Measurements from ENCODE around the gene TNC.

Gene TNC

DNA sequence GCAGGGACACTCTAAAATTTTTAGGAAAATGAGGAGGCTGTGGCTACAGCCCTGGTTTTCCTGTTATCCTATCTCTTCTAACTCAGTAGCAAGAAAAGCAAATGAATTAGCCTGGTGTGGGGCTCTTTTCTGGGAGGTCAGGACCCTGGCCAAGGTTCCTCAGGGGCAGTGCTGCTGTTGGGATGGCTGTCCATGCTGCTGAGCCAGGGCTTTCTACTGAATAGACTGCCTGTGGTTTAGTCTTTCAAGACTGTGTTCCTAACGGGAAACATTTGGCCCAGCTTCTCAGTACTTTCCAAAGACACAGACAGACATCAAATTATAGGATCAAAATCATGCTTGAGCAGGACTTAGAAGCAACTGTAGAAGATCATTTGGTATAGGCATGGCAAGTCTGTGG lies 18.1 kb downstream of the TNC start:
- no peak for DNase-seq (ENCODE audit: low read depth)

GRCh38 chr9:115098226-115098965 lies 19.6 kb downstream of the TNC start:
- DNase-seq (ENCODE audit: low read depth) = no peak

DNA sequence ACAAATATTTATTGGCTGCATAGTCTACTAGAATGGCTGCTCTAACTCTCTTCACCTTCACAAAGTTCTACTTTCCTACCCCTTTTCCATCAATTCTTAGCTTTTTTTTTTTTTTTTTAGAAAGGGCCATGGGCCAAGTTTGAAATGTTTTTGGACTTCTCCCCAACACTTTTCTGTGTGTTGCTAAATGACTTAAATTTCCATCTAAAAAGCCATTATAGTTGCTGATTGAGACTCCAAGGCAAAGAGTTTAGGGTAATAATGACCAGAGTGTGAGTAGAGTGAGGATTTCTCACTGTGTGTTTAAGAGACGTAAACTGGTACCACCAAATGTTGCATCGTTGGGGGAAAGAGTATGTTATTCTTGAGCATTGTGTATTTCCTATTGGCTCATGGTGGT lies 24.4 kb downstream of the TNC start:
- DNase-seq (ENCODE audit: low read depth) = no peak

DNA sequence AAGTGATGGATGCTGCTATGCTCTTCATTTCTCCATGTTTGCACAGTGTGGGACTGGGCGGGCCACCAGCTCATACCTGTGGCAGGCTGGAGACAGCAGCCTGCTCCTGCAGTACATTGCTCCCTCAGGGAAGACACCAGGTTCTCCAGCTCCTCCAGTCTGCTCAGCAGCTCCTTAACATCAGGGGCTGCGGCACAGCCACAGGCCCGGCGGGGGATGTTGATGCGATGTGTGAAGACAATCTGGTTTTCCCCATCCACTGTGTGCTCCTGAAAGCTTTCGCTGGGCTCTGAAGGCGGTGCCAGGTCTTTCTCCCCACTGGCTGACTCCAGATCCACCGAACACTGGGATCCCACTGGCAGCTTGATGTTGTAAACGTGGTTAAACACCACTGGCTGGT lies 27.5 kb downstream of the TNC start:
- no peak for DNase-seq (ENCODE audit: low read depth)

- DNase-seq (ENCODE audit: low read depth) = no peak
These were observed 29.1 kb downstream of the TNC start for GRCh38 chr9:115088860-115089259.

DNA sequence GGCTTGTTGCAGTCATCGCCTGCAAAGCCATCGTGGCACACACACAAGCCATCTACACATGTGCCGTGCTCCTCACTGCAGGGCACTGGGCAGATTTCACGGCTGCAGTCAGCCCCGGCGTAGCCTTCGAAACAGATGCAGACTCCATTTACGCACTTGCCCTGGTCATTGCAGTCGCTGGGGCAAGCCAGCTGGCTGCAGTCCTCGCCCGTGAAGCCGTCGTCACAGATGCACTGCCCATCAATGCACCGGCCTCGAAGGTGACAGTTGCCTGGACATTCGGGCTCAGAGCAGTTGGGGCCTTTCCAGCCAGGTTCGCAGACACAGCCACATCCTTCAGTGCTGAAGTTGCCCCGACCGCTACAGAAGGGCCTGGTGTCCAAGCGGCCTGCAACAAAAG lies 31.1 kb downstream of the TNC start:
- no peak for DNase-seq (ENCODE audit: low read depth)

DNA sequence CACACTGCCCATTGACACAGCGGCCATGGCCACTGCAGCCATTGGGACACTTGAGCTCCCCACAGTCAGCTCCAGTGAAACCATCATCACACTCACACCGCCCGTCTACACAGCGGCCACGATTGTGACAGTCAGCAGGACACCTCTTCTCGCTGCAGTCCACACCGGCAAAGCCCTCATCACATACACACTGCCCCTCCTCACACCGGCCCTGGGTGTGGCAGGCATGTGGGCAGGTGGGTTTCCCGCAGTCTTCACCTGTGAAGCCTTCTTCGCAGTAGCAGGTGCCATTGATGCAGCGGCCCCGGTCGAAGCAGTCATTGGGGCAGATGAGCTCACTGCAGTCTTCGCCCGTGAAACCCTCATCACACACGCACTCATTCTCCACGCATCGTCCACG lies 31.5 kb downstream of the TNC start:
- DNase-seq (ENCODE audit: low read depth) = no peak

- no peak for DNase-seq (ENCODE audit: low read depth)
These were observed 32.1 kb downstream of the TNC start for GRCh38 chr9:115085773-115086377.

GRCh38 chr9:115084709-115085108 lies 33.2 kb downstream of the TNC start:
- no peak for DNase-seq (ENCODE audit: low read depth)

DNA sequence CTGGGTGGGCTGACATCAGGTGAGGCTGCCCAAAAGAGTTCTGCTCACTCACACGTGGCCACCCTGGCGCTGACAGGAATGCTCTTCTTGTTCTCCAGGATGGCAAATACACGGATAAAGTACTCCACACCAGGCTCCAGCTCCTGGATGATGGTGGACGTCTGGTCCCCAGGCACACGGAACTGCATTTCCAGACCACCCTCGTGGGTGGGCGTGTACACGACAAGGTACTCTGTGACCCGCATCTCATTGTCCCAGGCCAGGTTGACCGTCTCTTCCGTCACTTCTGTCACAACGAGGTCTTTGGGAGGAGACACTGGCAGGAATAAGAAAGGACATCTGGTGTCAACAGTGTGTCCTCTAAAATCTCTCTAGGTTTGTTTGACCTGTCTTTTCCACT lies 33.8 kb downstream of the TNC start:
- DNase-seq (ENCODE audit: low read depth) = no peak

GRCh38 chr9:115080242-115080641 lies 37.7 kb downstream of the TNC start:
- no peak for DNase-seq (ENCODE audit: low read depth)

GRCh38 chr9:115079156-115079555 lies 38.8 kb downstream of the TNC start:
- no peak for DNase-seq (ENCODE audit: low read depth)

- no peak for DNase-seq (ENCODE audit: low read depth)
These were observed 44.5 kb downstream of the TNC start for GRCh38 chr9:115073456-115073855.

DNA sequence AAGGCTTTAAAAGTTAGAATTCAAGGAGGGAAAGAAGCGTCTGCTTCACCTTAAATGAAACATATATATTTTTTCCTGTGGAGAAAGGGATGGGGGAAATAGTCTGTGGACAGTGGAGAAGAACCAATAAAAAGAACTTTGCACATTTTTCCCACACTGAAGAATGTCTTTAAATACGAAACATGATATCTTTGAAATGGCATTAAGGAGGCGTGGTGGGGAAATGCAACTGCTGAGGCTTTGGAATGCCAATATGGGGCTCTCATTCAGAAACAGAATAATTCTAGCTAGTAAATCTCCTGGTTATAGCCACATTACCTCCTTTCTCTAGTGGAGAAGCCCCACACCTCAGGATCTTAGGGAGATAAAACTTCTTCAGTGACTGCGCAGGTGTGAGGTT lies 46.8 kb downstream of the TNC start:
- no peak for DNase-seq (ENCODE audit: low read depth)

DNA sequence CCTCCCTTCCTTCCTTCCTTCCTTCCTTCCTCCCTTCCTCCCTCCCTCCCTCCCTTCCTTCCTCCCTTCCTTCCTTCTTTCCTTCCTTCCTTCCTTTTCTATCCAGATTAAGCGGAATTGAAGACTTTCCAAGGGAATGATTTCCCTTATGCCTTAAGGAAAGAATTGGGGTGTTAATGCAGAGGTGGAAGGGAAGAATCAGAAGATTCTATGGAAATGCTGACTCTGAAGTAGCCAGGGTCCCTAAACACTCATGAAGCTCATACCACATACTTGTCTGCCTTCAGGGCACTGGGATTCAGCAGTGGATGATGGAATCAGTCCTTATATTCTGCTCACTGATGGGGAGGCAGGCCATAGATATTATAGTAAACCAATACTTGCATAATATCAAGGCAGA lies 48.2 kb downstream of the TNC start:
- DNase-seq (ENCODE audit: low read depth) = no peak

DNA sequence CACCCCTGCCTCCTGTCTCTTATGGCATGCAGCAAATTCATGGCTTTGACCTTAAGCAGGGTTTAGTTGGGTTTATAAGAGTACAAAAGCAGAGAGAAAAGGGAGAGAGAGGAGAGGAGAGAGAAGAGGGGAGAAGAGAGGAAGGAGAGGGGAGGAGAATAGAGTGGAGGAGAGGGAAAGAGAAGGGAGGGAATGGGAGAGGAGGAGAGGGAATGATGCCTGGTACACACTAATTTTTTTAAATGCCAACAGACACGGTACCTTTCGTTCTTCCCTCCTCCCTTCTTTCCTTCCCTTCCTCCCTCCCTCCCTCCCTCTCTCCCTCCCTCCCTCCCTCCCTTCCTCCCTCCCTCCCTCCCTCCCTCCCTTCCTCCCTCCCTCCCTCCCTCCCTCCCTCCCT lies 48.7 kb downstream of the TNC start:
- DNase-seq (ENCODE audit: low read depth) = no peak

- DNase-seq (ENCODE audit: low read depth) = no peak
These were observed 49.9 kb downstream of the TNC start for GRCh38 chr9:115068031-115068430.

DNA sequence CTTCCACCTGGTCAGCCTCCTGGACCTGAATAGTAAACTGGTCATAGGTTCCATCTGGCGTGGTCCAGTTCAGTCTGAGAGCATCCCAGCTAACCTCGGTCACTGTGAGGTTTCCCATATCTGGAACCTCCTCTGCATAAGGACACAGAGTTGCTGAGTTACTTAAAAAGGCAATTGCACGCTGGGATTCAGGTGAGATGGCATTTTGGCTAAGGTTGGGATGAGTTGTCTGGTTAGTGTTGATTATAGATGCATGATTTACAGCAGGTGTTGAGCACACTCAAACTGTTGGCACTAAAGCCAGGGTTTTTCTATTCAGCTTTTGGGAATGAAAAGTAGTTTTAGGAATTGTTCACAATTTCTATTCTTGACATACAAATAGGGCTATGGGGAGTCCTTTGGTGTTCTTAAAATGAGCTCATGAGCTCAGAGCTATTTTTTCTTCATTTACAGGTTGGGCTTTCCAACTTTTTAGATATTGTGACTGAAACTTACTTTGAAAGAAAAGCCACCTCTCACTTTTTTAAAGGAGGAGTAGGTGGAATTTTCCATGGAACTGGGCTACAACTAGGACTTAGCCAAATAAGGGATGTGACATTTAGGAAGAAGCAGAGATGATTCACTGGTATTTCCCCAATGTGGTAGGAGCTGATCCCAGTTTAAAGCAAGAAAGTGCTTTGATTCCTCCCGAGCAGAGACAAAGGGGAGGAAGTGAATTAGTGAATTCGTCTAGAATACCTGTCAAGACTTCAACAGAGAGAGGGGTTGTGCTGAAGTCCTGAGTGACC lies 54.7 kb downstream of the TNC start:
- DNase-seq (ENCODE audit: low read depth) = peak; percentile 28

- peak; percentile 74 for DNase-seq (ENCODE audit: low read depth)
These were observed 59.2 kb downstream of the TNC start for GRCh38 chr9:115058684-115059315.

DNA sequence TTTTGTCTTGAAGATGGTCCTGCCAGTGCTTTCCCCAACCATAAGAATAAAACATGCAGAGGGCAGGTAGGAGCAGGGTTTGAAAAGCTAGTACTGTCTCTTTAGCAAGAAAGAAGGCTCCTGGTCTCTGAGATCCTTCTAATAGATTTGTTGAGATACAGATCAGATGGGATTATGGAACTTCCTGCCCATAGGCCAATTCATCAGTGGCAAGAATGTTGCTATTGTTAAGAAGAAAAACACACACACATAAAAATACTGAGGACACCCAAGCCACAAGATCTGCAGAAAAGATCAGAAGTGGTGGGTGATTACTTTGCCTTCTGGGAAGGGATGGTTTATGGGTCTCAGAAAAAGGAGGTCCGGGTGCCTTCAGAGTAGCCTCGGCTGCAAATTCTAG lies 59.8 kb downstream of the TNC start:
- DNase-seq (ENCODE audit: low read depth) = no peak

DNA sequence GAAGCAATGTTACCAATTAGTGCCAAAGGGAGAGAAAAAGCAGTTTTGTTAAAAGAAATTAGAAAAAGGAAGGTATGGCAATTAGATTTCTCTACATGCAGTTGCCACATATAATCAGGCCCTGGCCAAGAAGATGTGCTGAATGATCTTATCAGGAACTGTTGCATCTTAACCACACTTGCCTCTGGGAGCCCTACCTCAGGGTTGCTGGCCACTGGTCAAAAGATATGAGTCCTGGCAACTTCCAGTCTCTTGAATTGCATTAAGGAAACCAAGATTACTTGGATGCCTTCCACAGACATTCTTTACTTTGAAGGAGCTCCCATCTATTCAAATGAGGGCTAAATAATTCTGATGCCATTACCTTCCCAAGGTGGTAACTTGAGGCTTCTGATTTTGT lies 60.4 kb downstream of the TNC start:
- no peak for DNase-seq (ENCODE audit: low read depth)

- DNase-seq (ENCODE audit: low read depth) = no peak
These were observed 67.9 kb downstream of the TNC start for GRCh38 chr9:115050002-115050490.

DNA sequence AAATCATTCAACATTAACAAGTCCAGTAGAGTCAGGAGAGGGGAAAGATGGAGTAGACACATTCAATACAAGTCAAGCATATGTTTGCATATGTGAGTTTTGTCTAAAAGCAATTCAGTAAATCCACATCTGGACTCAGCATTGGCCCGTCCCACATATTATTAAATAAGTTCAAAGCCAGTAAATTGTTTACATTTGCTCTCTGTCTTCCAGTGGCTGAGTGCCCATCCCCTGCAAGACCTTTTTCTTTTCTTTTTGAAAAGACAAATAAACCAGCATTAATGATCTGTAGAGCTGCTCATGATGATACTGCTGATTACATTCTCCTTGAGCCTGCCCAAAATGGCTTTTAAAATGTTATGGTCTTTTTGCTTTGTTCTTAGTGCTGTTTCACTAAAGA lies 71.1 kb downstream of the TNC start:
- no peak for DNase-seq (ENCODE audit: low read depth)

All from GM04503 (cell line).